Endodermal cell (in vitro differentiated cells): ENCODE measurements around the gene BCLAF3. TPM values are rescaled to one million over a fixed set of nuclear protein-coding genes. Genes with fewer than 3 reads are reported as not detected.

Experiments
- DNase-seq: peaks from one replicate; pipeline ENCODE4 v3.0.0-alpha.2; 2017
- H3K27ac ChIP-seq: 2 replicates; pipeline ENCODE4 v1.5.1; 2013; ENCODE audit warnings: mild to moderate bottlenecking, low read depth, low read length, moderate library complexity
- H3K27me3 ChIP-seq: 2 replicates; pipeline ENCODE4 v1.6.1; 2013; ENCODE audit warnings: mild to moderate bottlenecking, low read length, moderate library complexity; ENCODE audit not compliant: insufficient read depth, control insufficient read depth, poor library complexity, severe bottlenecking
- H3K36me3 ChIP-seq: 2 replicates; pipeline ENCODE4 v1.7.0; 2013; ENCODE audit warnings: mild to moderate bottlenecking, low read length, moderate library complexity; ENCODE audit not compliant: control insufficient read depth, insufficient read depth
- H3K4me1 ChIP-seq: one replicate; pipeline ENCODE4 v1.7.0; 2013; ENCODE audit warnings: low read length; ENCODE audit not compliant: control insufficient read depth, insufficient read depth
- H3K4me3 ChIP-seq: 2 replicates; pipeline ENCODE4 v1.5.1; 2013; ENCODE audit warnings: mild to moderate bottlenecking, low read length, moderate library complexity
- H3K9ac ChIP-seq: 2 replicates; pipeline ENCODE4 v1.6.1; 2013; ENCODE audit warnings: mild to moderate bottlenecking, low read length, moderate library complexity; ENCODE audit not compliant: poor library complexity, severe bottlenecking; ENCODE audit errors: extremely low read depth
- H3K9me3 ChIP-seq: 2 replicates; pipeline ENCODE4 v1.6.1; 2013; ENCODE audit warnings: mild to moderate bottlenecking, low read length, moderate library complexity; ENCODE audit not compliant: control insufficient read depth
- H3K27ac Mint-ChIP-seq: 2 replicates; pipeline ENCODE4 v1.8.0; 2020; ENCODE audit warnings: mixed read lengths
- H3K27me3 Mint-ChIP-seq: 2 replicates; pipeline ENCODE4 v1.8.0; 2021; ENCODE audit warnings: mild to moderate bottlenecking, mixed read lengths; ENCODE audit not compliant: insufficient read depth
- H3K36me3 Mint-ChIP-seq: 2 replicates; pipeline ENCODE4 v1.8.0; 2020; ENCODE audit warnings: low read depth, mixed read lengths
- H3K4me1 Mint-ChIP-seq: 2 replicates; pipeline ENCODE4 v1.8.0; 2020; ENCODE audit warnings: mixed read lengths
- H3K4me3 Mint-ChIP-seq: 2 replicates; pipeline ENCODE4 v1.8.0; 2020; ENCODE audit warnings: mild to moderate bottlenecking, moderate library complexity, mixed read lengths
- H3K9me3 Mint-ChIP-seq: 2 replicates; pipeline ENCODE4 v1.8.0; 2020; ENCODE audit warnings: mild to moderate bottlenecking, mixed read lengths
- WGBS, 2 experiments: methylation state at CpG; one replicate each; pipeline versions ENCODE4 v1.1.5 to v1.1.7; 2013; ENCODE audit warnings: missing lambda C conversion rate in 2 of 2, mixed read lengths in 1 of 2; ENCODE audit not compliant: insufficient coverage in 1 of 2, insufficient read length in 1 of 2; 5-methylcytosine and 5-hydroxymethylcytosine counted together
- total RNA-seq, 2 donors: library from RNA; stranded (reverse); fragmentation: NEBNext Ultra II Directional in 1 of 2; extraction: Animal tissue kit (Norgen Biotek cat#: 25700) in 1 of 2; gene quantifications; 2 replicates in 1 of 2; 3 replicates in 1 of 2; pipeline ENCODE4 v1.2.1, GENCODE V29; 2021
- TF ChIP-seq, protein P1 (sequence below): fragments of 200-600 bp; sonication (generic); conservative IDR thresholded peaks from 2 replicates; pipeline ENCODE4 v1.5.0; 2021; ENCODE audit warnings: antibody characterized with exemption, mild to moderate bottlenecking

Gene BCLAF3
- total RNA-seq, 2 donors from 2014 or later, result 8.7 to 9.7 TPM

DNA sequence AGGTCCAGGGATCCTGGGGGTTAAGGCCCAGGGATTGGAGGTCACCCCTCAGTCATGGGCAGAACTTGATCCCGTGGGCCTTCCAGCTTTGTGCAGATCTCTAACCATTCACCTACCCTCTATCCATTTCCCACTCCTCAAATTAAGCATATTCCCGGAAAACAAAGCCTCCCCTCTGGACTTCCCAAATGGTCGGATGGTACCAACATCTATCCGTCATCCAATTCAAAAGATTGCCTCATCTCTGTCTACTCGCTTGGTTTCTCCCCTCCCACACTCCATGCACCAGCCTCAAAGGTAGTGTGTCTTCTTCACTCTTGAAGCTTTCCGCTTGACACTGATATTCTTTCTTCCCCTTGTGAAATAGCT, 473 bp upstream of the BCLAF3 start:
- Mint-ChIP-seq H3K4me3 (peak overlapping the region; percentile 68), H3K9me3 (peaks cover 36% of the 10 kb centered on the region), H3K36me3 (no peaks in the 10 kb centered on the region), H3K4me1 (peaks cover 2% of the 10 kb centered on the region), H3K27ac (peak overlapping the region; percentile 61), H3K27me3 (no peaks in the 10 kb centered on the region)
- Histone ChIP-seq H3K36me3 (no peaks in the 10 kb centered on the region), H3K27ac (no peak overlapping the region), H3K9me3 (no peaks in the 10 kb centered on the region), H3K4me3 (no peak overlapping the region), H3K4me1 (no peaks in the 10 kb centered on the region), H3K9ac (no peak overlapping the region), H3K27me3 (no peaks in the 10 kb centered on the region)
- DNase-seq, result no peak
- WGBS, 2 experiments, result 75 to 89% methylated on average over 4 to 6 of the region's 6 CpGs
- TF ChIP-seq, protein P1, sequence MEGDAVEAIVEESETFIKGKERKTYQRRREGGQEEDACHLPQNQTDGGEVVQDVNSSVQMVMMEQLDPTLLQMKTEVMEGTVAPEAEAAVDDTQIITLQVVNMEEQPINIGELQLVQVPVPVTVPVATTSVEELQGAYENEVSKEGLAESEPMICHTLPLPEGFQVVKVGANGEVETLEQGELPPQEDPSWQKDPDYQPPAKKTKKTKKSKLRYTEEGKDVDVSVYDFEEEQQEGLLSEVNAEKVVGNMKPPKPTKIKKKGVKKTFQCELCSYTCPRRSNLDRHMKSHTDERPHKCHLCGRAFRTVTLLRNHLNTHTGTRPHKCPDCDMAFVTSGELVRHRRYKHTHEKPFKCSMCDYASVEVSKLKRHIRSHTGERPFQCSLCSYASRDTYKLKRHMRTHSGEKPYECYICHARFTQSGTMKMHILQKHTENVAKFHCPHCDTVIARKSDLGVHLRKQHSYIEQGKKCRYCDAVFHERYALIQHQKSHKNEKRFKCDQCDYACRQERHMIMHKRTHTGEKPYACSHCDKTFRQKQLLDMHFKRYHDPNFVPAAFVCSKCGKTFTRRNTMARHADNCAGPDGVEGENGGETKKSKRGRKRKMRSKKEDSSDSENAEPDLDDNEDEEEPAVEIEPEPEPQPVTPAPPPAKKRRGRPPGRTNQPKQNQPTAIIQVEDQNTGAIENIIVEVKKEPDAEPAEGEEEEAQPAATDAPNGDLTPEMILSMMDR, result no peak

DNA sequence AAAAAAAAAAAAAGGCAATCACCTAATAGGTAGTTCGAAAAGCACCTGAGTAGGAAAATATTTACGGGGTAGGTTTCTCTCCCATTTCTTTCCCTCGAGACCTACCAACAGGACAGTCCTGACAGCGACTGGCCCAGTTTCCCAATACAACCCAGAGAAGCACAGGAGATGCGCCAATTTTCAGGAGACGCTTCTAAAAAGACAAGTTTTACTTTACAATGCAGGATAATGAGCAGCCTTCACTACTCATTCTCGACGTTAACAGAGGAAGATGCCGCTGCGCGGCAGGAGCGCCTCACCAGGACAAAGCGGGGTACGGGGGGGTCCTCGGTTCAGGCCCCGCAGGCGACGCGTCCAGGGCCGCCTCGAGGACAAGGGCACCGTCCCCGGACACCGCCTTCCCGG, 708 bp downstream of the BCLAF3 start:
- H3K4me3 ChIP-seq, result peak overlapping the region; percentile 85
- TF ChIP-seq, protein P1, result no peak
- H3K4me1 ChIP-seq, result no peaks in the 10 kb centered on the region
- WGBS, 2 experiments, result 2 to 17% methylated on average over 1 to 24 of the region's 25 CpGs
- peaks cover 37% of the 10 kb centered on the region for H3K9me3 Mint-ChIP-seq
- peaks cover 3% of the 10 kb centered on the region for H3K4me1 Mint-ChIP-seq
- H3K4me3 Mint-ChIP-seq, result peak overlapping the region; percentile 68
- H3K36me3 ChIP-seq, result no peaks in the 10 kb centered on the region
- DNase-seq, result no peak
- H3K9me3 ChIP-seq, result no peaks in the 10 kb centered on the region
- H3K27ac Mint-ChIP-seq, result no peak overlapping the region
- no peak overlapping the region for H3K27ac ChIP-seq
- H3K27me3 ChIP-seq, result no peaks in the 10 kb centered on the region
- H3K9ac ChIP-seq, result peak overlapping the region; percentile 11
- peaks cover 2% of the 10 kb centered on the region for H3K36me3 Mint-ChIP-seq
- H3K27me3 Mint-ChIP-seq, result no peaks in the 10 kb centered on the region

DNA sequence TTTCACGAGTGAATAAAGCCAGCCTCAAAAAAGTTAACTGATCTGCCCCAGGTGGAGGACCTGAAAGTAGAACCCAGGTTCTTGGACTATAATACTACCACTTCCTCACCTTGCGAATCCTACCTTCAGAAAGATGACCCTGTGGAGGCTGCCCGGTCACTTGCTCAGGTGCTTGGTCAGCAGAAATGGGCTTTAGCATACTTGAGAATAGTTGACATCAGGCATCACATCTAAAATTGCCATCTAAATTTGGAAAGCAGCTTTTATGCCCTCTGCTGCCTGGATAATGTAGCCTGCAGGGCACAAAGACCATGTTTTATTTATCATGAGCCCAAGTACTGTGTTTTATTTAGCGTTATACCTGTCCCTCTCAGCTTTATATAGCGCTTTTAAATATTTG, 3.0 kb downstream of the BCLAF3 start:
- TF ChIP-seq, protein P1, result no peak
- H3K36me3 ChIP-seq, result no peaks in the 10 kb centered on the region
- WGBS, 2 experiments, result 91 to 100% methylated on average over 1 to 5 of the region's 5 CpGs
- H3K9me3 ChIP-seq, result no peaks in the 10 kb centered on the region
- no peak overlapping the region for H3K4me3 ChIP-seq
- no peak for DNase-seq
- no peak overlapping the region for H3K9ac ChIP-seq
- no peak overlapping the region for H3K27ac Mint-ChIP-seq
- no peaks in the 10 kb centered on the region for H3K27me3 Mint-ChIP-seq
- peaks cover 3% of the 10 kb centered on the region for H3K4me1 Mint-ChIP-seq
- H3K27me3 ChIP-seq, result no peaks in the 10 kb centered on the region
- H3K36me3 Mint-ChIP-seq, result peaks cover 2% of the 10 kb centered on the region
- peaks cover 28% of the 10 kb centered on the region for H3K9me3 Mint-ChIP-seq
- H3K4me3 Mint-ChIP-seq, result no peak overlapping the region
- no peaks in the 10 kb centered on the region for H3K4me1 ChIP-seq
- H3K27ac ChIP-seq, result no peak overlapping the region
